PC-3 (cell line): ENCODE data around the gene TFG. TPM values are rescaled to one million over a fixed set of nuclear protein-coding genes. Genes with fewer than 3 reads are reported as not detected.
"Not testable (repeated sequence)": the region's sequence is repeated elsewhere in the genome, so short reads cannot be mapped to it uniquely, and the experiment has no call there.

Experiments used
- ATAC-seq: fragments of 200-7000 bp; cut with Tn5 transposase; 2 replicates; pipeline ENCODE4 v1.9.1; 2020; ENCODE audit warnings: mild to moderate bottlenecking, moderate library complexity
- Bru-seq: library from RNA; stranded (reverse); fragments of 400-500 nt; gene quantifications from one replicate; lab custom pipeline; 2021; lab: Mats Ljungman, UMichigan
- BruChase-seq, 2 experiments: library from RNA; stranded (reverse); fragments of 400-500 nt; gene quantifications; one replicate each; lab custom pipeline; 2021; lab: Mats Ljungman, UMichigan
- BruUV-seq: library from RNA; stranded (reverse); fragments of 400-500 nt; replicated peaks from 2 replicates; lab custom pipeline; 2021; lab: Mats Ljungman, UMichigan
- CTCF ChIA-PET: fragments of 300-600 bp; sonication (Branson Sonifier 250); formaldehyde crosslinking; loops from one replicate; lab custom pipeline; 2022; ENCODE audit warnings: antibody characterized with exemption; lab: Charles Lee
- POLR2A ChIA-PET: fragments of 300-600 bp; sonication (Branson Sonifier 250); formaldehyde crosslinking; loops from one replicate; lab custom pipeline; 2022; ENCODE audit warnings: antibody characterized with exemption; ENCODE audit not compliant: unreplicated experiment; lab: Charles Lee
- DNase-seq: peaks from one replicate; pipeline ENCODE4 v3.0.0-alpha.2; 2015
- H2AFZ ChIP-seq: fragments of 300-600 bp; sonication (generic); 2 replicates; pipeline ENCODE4 v1.6.0; 2016; ENCODE audit warnings: antibody characterized with exemption, low read length
- H3F3A ChIP-seq: fragments of 300-600 bp; sonication (generic); one replicate; pipeline ENCODE4 v1.6.0; 2017; ENCODE audit warnings: antibody characterized with exemption, low read length, control low read depth, mild to moderate bottlenecking; ENCODE audit not compliant: unreplicated experiment
- H3K27ac ChIP-seq: fragments of 300-600 bp; sonication (generic); 2 replicates; pipeline ENCODE4 v1.5.1; 2016; ENCODE audit warnings: mild to moderate bottlenecking, low read length
- H3K27me3 ChIP-seq: fragments of 300-600 bp; sonication (generic); 2 replicates; pipeline ENCODE4 v1.6.1; 2016; ENCODE audit warnings: low read length, mixed read lengths
- H3K36me3 ChIP-seq: fragments of 300-600 bp; sonication (generic); 2 replicates; pipeline ENCODE4 v1.6.1; 2016; ENCODE audit warnings: low read depth, mixed run types, low read length, mixed read lengths
- H3K4me1 ChIP-seq: fragments of 300-600 bp; sonication (generic); 2 replicates; pipeline ENCODE4 v1.5.1; 2016; ENCODE audit warnings: low read length; ENCODE audit not compliant: insufficient read depth
- H3K4me2 ChIP-seq: fragments of 300-600 bp; sonication (generic); 2 replicates; pipeline ENCODE4 v1.6.0; 2016; ENCODE audit warnings: low read length
- H3K4me3 ChIP-seq: fragments of 300-600 bp; sonication (generic); 2 replicates; pipeline ENCODE4 v1.5.1; 2016; ENCODE audit warnings: mild to moderate bottlenecking, low read length, mixed read lengths
- H3K79me2 ChIP-seq: fragments of 300-600 bp; sonication (generic); 2 replicates; pipeline ENCODE4 v1.6.1; 2017; ENCODE audit warnings: low read length, mixed read lengths
- H3K9ac ChIP-seq: fragments of 300-600 bp; sonication (generic); 2 replicates; pipeline ENCODE4 v1.6.0; 2016; ENCODE audit warnings: mild to moderate bottlenecking, low read length
- H3K9me2 ChIP-seq: fragments of 300-600 bp; sonication (generic); replicated peaks from 2 replicates; pipeline ENCODE4 v1.6.1; 2016; ENCODE audit warnings: mixed run types, low read length, mixed read lengths
- H3K9me3 ChIP-seq: fragments of 300-600 bp; sonication (generic); 2 replicates; pipeline ENCODE4 v1.6.1; 2016; ENCODE audit warnings: low read length, mixed read lengths
- H4K20me1 ChIP-seq: fragments of 300-600 bp; sonication (generic); 2 replicates; pipeline ENCODE4 v1.6.1; 2016; ENCODE audit warnings: low read length, mixed read lengths
- EZH2 ChIP-seq: fragments of 300-600 bp; sonication (generic); IDR thresholded peaks from one replicate; pipeline ENCODE4 v1.6.1; 2017; ENCODE audit warnings: antibody characterized with exemption, mild to moderate bottlenecking, low read length; ENCODE audit not compliant: unreplicated experiment
- EZH2phosphoT487 ChIP-seq: fragments of 300-600 bp; sonication (generic); IDR thresholded peaks from 2 replicates; pipeline ENCODE4 v1.6.1; 2018; ENCODE audit warnings: mild to moderate bottlenecking, antibody characterized with exemption, low read length, borderline replicate concordance
- intact Hi-C: fragments of 100-400 bp; cut with micrococcal nuclease; formaldehyde crosslinking; loops from 2 replicates; pipeline ENCODE4 v1.9.0; 2023
- long read RNA-seq: library from polyadenylated mRNA; unstranded; transcript quantifications from one replicate; pipeline ENCODE4 v2.0.0, GENCODE V29; 2021; ENCODE audit not compliant: unreplicated experiment
- total RNA-seq: library from RNA; depleted of rRNA; stranded (reverse); fragments of >200 nt; gene quantifications from 2 replicates; pipeline ENCODE4 v1.2.3, GENCODE V29; 2014; rRNA removed
- TF ChIP-seq, protein P1 (sequence below): fragments of 300-600 bp; sonication (generic); conservative IDR thresholded peaks from 2 replicates; pipeline ENCODE4 v1.5.1; 2017; ENCODE audit warnings: antibody characterized with exemption, low read depth, mild to moderate bottlenecking, low read length

The TFG gene
- total RNA-seq, result 97.9 and 106 TPM in 2 replicates
- Bru-seq, nascent RNA, result percentile 98 among the genes with signal in this experiment
- percentile 96 among the genes with signal in this experiment for BruChase-seq, experiment 1, labeled RNA remaining after a 6-hour chase
- BruChase-seq, experiment 2, labeled RNA remaining after a 2-hour chase, result percentile 98 among the genes with signal in this experiment
- long read RNA-seq, transcript TFG-208 (8 exons, 1,696 nt), result minor isoform, 11 of 514 reads
- long read RNA-seq, transcript TFG-201 (8 exons, 1,978 nt), result major isoform, 296 of 514 reads
- long read RNA-seq, transcript TFG-204 (8 exons, 1,783 nt), result minor isoform, 92 of 514 reads
- long read RNA-seq, partial matches to known transcripts, result 15 of 514 reads
- long read RNA-seq, other reads (novel, unspliced or antisense), result 97 of 514 reads

DNA sequence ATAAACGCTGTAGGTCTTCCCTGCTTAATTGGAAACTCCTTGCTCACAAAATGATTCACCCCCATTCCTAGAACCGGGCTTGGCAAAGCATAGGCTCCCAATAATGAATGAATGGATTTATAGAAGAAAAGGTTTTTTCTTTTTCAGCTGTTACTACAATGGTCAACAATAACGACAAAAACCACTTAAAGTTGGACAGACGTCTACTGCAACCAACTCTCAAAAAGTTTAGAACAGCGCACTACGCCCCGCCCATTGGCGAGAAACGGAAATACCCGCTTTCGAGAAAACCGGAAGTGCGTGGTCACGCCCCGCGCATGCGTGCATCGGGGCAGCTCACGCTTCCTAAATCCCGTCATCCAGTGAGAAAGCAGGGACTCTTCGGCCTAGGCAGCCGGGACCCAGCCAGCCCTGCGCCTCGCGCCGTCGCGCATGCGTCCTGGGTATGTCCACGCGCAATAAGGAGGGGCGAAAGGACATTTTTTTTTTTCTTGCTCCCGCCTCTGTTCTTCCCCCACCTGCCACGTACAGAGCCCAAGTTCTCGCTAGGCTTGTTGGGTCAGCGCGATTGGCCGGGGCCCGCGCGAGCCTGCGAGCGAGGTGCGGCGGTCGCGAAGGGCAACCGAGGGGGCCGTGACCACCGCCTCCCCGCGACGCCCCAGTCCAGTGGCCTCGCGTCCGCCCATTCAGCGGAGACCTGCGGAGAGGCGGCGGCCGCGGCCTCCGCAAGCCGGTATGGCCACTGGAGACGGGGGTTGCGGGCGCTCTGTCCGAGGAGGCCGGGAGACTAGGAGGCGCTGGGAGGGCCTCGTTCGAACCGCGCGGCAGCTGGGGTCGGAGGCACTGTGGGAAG is at the start of gene TFG:
Gene TFG, plus strand, starts transcription at position 506 of the 853 bp plus-strand sequence. CDS start 4,192 bp downstream, outside the sequence.
- peaks cover 45% of the 10 kb centered on the region for H3K79me2 ChIP-seq
- H3K4me2 ChIP-seq, result peak within 1 kb of the TSS; percentile 93
- peak within 1 kb of the TSS; percentile 80 for H3K9ac ChIP-seq
- ATAC-seq (peak; percentile 89), DNase-seq (peak; percentile 100)
- peak within 1 kb of the TSS; percentile 76 for H2AFZ ChIP-seq
- peak within 1 kb of the TSS; percentile 80 for H3K4me3 ChIP-seq
- CTCF ChIA-PET, result interaction anchor here (0.5 to 2.7 kb wide), 3 partner anchors 106 to 246 kb away, joined by 3 to 23 read pairs (median 5); no protein-coding TSS in a partner anchor
- peaks cover 14% of the 10 kb centered on the region; the same call in 1 of the 2 replicates for H3K36me3 ChIP-seq
- no peaks in the 10 kb centered on the region for H3F3A ChIP-seq
- H3K9me3 ChIP-seq, result no peaks in the 10 kb centered on the region
- peaks cover 38% of the 10 kb centered on the region for H4K20me1 ChIP-seq
- peak within 1 kb of the TSS; percentile 93 for H3K27ac ChIP-seq
- intact Hi-C loops, result no loop called here
- BruUV-seq, result no TSS peak
- no peaks in the 10 kb centered on the region for H3K27me3 ChIP-seq
- no peaks in the 10 kb centered on the region for H3K9me2 ChIP-seq
- H3K4me1 ChIP-seq, result peaks cover 21% of the 10 kb centered on the region
- POLR2A ChIA-PET, result interaction anchor here (0.6 to 0.7 kb wide), 8 partner anchors 37 to 871 kb away, joined by 3 to 6 read pairs (median 4); no protein-coding TSS in a partner anchor
- no peak for TF ChIP-seq EZH2

DNA sequence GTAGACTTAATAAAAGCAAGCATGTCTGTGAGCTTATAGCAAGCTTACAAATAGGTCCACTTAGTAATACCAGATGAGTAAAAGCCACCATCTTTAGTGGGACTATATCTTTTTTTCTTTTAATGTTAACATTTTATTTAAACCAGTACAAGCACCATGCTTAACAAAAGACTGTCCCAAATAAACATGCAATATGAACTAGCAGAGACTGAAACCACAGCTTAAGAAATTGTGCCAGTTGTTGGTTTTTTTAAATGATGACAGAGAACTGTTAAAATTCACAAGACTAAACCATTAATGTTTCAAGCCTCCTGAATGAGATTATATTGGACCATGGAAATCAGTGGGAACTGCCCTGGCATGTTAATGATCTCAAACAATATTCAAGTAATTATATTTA is 48.0 kb upstream of the TFG start:
- H4K20me1 ChIP-seq, H3K4me2 ChIP-seq, H2AFZ ChIP-seq, H3K9me3 ChIP-seq, H3K36me3 ChIP-seq, ATAC-seq, H3K9me2 ChIP-seq, H3K79me2 ChIP-seq, H3K27me3 ChIP-seq, H3K27ac ChIP-seq, DNase-seq, CTCF ChIA-PET, H3K9ac ChIP-seq, H3K4me3 ChIP-seq, H3F3A ChIP-seq, BruUV-seq, H3K4me1 ChIP-seq, intact Hi-C loops: not testable (repeated sequence)
- POLR2A ChIA-PET, result interaction anchor here (0.5 kb wide), 1 partner anchor 657 kb away, joined by 3 read pairs; no protein-coding TSS in a partner anchor

DNA sequence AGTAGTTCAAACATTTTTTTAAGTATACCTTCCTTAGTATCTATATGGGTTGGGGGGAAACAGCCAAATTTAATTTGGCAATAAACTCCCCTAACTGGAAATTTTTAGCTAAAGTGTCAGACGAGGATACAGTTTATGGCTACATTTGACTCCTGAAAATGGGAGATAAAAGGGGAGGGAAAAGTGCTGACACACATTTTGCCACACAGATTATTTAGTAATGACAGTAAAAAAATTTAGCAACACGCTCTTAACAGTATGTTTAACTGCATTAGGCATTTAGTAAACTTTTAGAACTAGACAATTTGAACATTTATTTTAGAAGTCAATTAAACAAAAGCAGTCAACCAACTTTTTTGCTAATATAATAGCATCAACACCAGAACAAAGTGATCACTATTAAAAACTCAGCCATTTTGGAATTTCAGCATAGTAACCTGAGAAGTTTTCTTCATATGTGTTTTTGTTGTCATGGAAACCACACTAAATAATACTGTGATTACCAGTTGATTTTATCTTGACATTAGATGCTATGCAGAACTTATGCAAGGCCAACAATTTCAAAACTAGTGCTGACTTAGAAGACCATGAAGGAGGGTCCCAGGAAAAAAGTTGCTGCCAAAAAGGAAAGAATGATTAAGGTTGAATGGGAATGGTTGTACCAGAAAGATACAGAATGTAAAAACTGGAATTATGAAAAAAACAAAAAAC is 47.0 kb upstream of the TFG start:
- H3K4me2 ChIP-seq, result no peak overlapping the region
- H3K79me2 ChIP-seq, result no peaks in the 10 kb centered on the region
- no peaks in the 10 kb centered on the region for H3K9me3 ChIP-seq
- no peak overlapping the region for H3K4me3 ChIP-seq
- ATAC-seq (no peak), DNase-seq (peak; percentile 21)
- no peaks in the 10 kb centered on the region for H3K4me1 ChIP-seq
- H2AFZ ChIP-seq, result no peak overlapping the region
- ChIA-PET CTCF (no interaction called here), POLR2A (no interaction called here)
- intact Hi-C loops, result no loop called here
- no peaks in the 10 kb centered on the region for H3K36me3 ChIP-seq
- H4K20me1 ChIP-seq, result no peaks in the 10 kb centered on the region
- H3K9me2 ChIP-seq, result no peaks in the 10 kb centered on the region
- no peak overlapping the region for H3K9ac ChIP-seq
- H3K27me3 ChIP-seq, result no peaks in the 10 kb centered on the region
- H3F3A ChIP-seq, result no peaks in the 10 kb centered on the region
- no peak for TF ChIP-seq EZH2
- TF ChIP-seq, protein P1, sequence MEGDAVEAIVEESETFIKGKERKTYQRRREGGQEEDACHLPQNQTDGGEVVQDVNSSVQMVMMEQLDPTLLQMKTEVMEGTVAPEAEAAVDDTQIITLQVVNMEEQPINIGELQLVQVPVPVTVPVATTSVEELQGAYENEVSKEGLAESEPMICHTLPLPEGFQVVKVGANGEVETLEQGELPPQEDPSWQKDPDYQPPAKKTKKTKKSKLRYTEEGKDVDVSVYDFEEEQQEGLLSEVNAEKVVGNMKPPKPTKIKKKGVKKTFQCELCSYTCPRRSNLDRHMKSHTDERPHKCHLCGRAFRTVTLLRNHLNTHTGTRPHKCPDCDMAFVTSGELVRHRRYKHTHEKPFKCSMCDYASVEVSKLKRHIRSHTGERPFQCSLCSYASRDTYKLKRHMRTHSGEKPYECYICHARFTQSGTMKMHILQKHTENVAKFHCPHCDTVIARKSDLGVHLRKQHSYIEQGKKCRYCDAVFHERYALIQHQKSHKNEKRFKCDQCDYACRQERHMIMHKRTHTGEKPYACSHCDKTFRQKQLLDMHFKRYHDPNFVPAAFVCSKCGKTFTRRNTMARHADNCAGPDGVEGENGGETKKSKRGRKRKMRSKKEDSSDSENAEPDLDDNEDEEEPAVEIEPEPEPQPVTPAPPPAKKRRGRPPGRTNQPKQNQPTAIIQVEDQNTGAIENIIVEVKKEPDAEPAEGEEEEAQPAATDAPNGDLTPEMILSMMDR, result no peak
- TF ChIP-seq EZH2phosphoT487, result no peak
- BruUV-seq, result no TSS peak
- H3K27ac ChIP-seq, result no peak overlapping the region
